Body of pancreas (tissue), 4 donors: ENCODE results near the gene ADAMTSL3.
"Not testable (repeated sequence)": the region's sequence is repeated elsewhere in the genome, so short reads cannot be mapped to it uniquely, and the experiment has no call there.

Experiments used
- CTCF ChIP-seq, 7 experiments: fragments of 450-650 bp in 4 of 7; fragments of 200-600 bp in 3 of 7; sonication (generic) in 3 of 7; IDR thresholded peaks; one replicate each; pipeline ENCODE4 v1.5.1; 2016 to 2019; ENCODE audit warnings: antibody characterized with exemption in 7 of 7
- POLR2A ChIP-seq, 3 donors: fragments of 450-650 bp; IDR thresholded peaks; one replicate each; pipeline ENCODE4 v1.6.1; 2016; ENCODE audit warnings: antibody characterized with exemption in 3 of 3, mild to moderate bottlenecking in 2 of 3

DNA sequence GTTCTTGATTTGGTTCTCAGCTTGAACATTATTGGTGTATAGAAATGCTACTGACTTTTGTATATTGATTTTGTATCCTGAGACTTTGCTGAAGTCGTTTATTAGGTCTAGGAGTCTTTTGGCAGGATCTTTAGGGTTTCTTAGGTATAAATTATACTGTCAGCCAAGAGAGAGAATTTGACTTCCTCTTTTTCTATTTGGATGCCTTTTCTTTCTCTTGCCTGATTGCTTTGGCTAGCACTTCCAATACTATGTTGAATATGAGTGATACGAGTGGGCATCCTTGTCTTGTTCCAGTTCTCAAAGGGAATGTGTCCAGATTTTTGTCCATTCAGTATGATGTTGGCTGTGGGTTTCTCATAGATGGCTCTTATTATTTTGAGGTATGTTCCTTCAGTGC is 409.8 kb downstream of the ADAMTSL3 start:
- TF ChIP-seq CTCF, POLR2A (IDR thresholded peaks at IDR 0.05): not testable (repeated sequence)
